Measurements from ENCODE around the gene CPA1.

CPA1 gene

GRCh38 chr7:130432886-130433285 is 52.6 kb downstream of the CPA1 start:
- DNase-seq: no peak

GRCh38 chr7:130433301-130433700 is 53.0 kb downstream of the CPA1 start:
- DNase-seq: no peak

- no peak for DNase-seq
Observed at GRCh38 chr7:130435311-130435854, 55.1 kb downstream of the CPA1 start.

- DNase-seq: no peak
Observed at GRCh38 chr7:130436253-130436652, 56.0 kb downstream of the CPA1 start.
